NCI-H2107 treated with DMSO at 0.1 percent for 48 hours (cell line): ENCODE data around the gene ECE2.
A peak's percentile ranks its signal among the peaks of the same experiment; 100 is the strongest.
"Not testable (repeated sequence)": the region's sequence is repeated elsewhere in the genome, so short reads cannot be mapped to it uniquely, and the experiment has no call there.

Experiments used
- DNase-seq: peaks from one replicate; lab custom pipeline; 2025; ENCODE audit not compliant: unreplicated experiment; lab: John Stamatoyannopoulos, UW

The ECE2 gene

GRCh38 chr3:184262764-184263179 lies 13.1 kb upstream of the ECE2 start:
- DNase-seq: no peak

- not testable (repeated sequence) for DNase-seq
Measured at GRCh38 chr3:184267249-184267648, 8.6 kb upstream of the ECE2 start.

GRCh38 chr3:184272269-184272668 lies 3.6 kb upstream of the ECE2 start:
- DNase-seq: no peak

GRCh38 chr3:184275381-184275701 lies 481 bp upstream of the ECE2 start:
- DNase-seq: no peak

GRCh38 chr3:184277366-184277765 lies 1.5 kb downstream of the ECE2 start:
- no peak for DNase-seq

GRCh38 chr3:184282941-184283340 lies 7.1 kb downstream of the ECE2 start:
- no peak for DNase-seq

- DNase-seq: no peak
Measured at GRCh38 chr3:184283681-184284080, 7.9 kb downstream of the ECE2 start.

- DNase-seq: peak; percentile 91
Measured at GRCh38 chr3:184284696-184285095, 8.9 kb downstream of the ECE2 start.

GRCh38 chr3:184289426-184289938 lies 13.7 kb downstream of the ECE2 start:
- DNase-seq: peak; percentile 85

GRCh38 chr3:184290331-184290730 lies 14.5 kb downstream of the ECE2 start:
- no peak for DNase-seq

GRCh38 chr3:184291044-184291737 lies 15.4 kb downstream of the ECE2 start:
- no peak for DNase-seq

- DNase-seq: no peak
Measured at GRCh38 chr3:184291738-184292445, 16.1 kb downstream of the ECE2 start.

- peak; percentile 27 for DNase-seq
Measured at GRCh38 chr3:184295771-184296170, 19.9 kb downstream of the ECE2 start.

GRCh38 chr3:184296616-184297015 lies 20.8 kb downstream of the ECE2 start:
- DNase-seq: no peak

- peak; percentile 98 for DNase-seq
Measured at GRCh38 chr3:184298759-184299487, 23.1 kb downstream of the ECE2 start, which contains the start of gene PSMD2. PSMD2 (plus strand) TSS chr3:184299241; CDS start chr3:184299267, 26 bp downstream.

GRCh38 chr3:184299488-184300377 lies 23.9 kb downstream of the ECE2 start:
- DNase-seq: no peak

- no peak for DNase-seq
Measured at GRCh38 chr3:184300378-184300720, 24.5 kb downstream of the ECE2 start.

GRCh38 chr3:184305577-184305976 lies 29.8 kb downstream of the ECE2 start:
- no peak for DNase-seq

GRCh38 chr3:184306341-184306972 lies 30.6 kb downstream of the ECE2 start:
- no peak for DNase-seq

GRCh38 chr3:184307915-184308314 lies 32.1 kb downstream of the ECE2 start:
- DNase-seq: no peak
